Osteoblast (primary cell): Measurements from ENCODE around the gene SECISBP2L. TPM values are rescaled to one million over a fixed set of nuclear protein-coding genes. Genes with fewer than 3 reads are reported as not detected.

Experiments
- DNase-seq: peaks from one replicate; pipeline ENCODE4 v3.0.0; 2011; ENCODE audit warnings: low spot score, mixed read lengths; ENCODE audit not compliant: insufficient read length; ENCODE audit errors: missing footprints
- H2AFZ ChIP-seq: 2 replicates; pipeline ENCODE4 v1.6.0; 2011; ENCODE audit warnings: mild to moderate bottlenecking, low read length
- H3K27ac ChIP-seq: 2 replicates; pipeline ENCODE4 v1.5.1; 2011; ENCODE audit warnings: mild to moderate bottlenecking, low read depth, low read length, moderate library complexity
- H3K27me3 ChIP-seq: 2 replicates; pipeline ENCODE4 v1.6.0; 2012; ENCODE audit warnings: mild to moderate bottlenecking, control low read depth, inconsistent platforms, low read length, moderate library complexity; ENCODE audit not compliant: insufficient read depth
- H3K36me3 ChIP-seq: 2 replicates; pipeline ENCODE4 v1.5.1; 2011; ENCODE audit warnings: mild to moderate bottlenecking, low read length, control low read depth, moderate library complexity; ENCODE audit not compliant: insufficient read depth
- H3K4me1 ChIP-seq: 2 replicates; pipeline ENCODE4 v1.5.1; 2011; ENCODE audit warnings: mild to moderate bottlenecking, low read length, control low read depth, moderate library complexity; ENCODE audit not compliant: insufficient read depth
- H3K4me2 ChIP-seq: 2 replicates; pipeline ENCODE4 v1.6.0; 2011; ENCODE audit warnings: mild to moderate bottlenecking, low read length; ENCODE audit not compliant: insufficient read depth
- H3K4me3 ChIP-seq: fragments of 200-600 bp; sonication (generic); 3 replicates; pipeline ENCODE4 v1.5.1; 2012; ENCODE audit warnings: mild to moderate bottlenecking, low read length, inconsistent platforms; ENCODE audit not compliant: insufficient read depth
- H3K79me2 ChIP-seq: 2 replicates; pipeline ENCODE4 v1.6.0; 2012; ENCODE audit warnings: mild to moderate bottlenecking, low read length, control low read depth, inconsistent platforms; ENCODE audit not compliant: insufficient read depth
- H3K9me3 ChIP-seq: 2 replicates; pipeline ENCODE4 v1.5.1; 2011; ENCODE audit warnings: low read depth, low read length, control low read depth
- H4K20me1 ChIP-seq: 2 replicates; pipeline ENCODE4 v1.6.0; 2012; ENCODE audit warnings: mild to moderate bottlenecking, low read length, control low read depth; ENCODE audit not compliant: insufficient read depth
- CTCF ChIP-seq: IDR thresholded peaks from 2 replicates; pipeline ENCODE4 v1.5.1; 2011; ENCODE audit warnings: mild to moderate bottlenecking, low read depth, low read length, moderate library complexity; ENCODE audit errors: extremely low read depth
- total RNA-seq: library from RNA; depleted of rRNA; stranded (reverse); fragments of >200 nt; gene quantifications from 2 replicates; pipeline ENCODE4 v1.2.3, GENCODE V29; 2012

The SECISBP2L gene
- total RNA-seq, 1 donor = 42.3 TPM

GRCh38 chr15:49062900-49063299 lies 16.7 kb upstream of the SECISBP2L start:
- Histone ChIP-seq H3K27me3 (no peaks in the 10 kb centered on the region), H3K36me3 (no peaks in the 10 kb centered on the region), H3K79me2 (no peaks in the 10 kb centered on the region), H3K27ac (no peak overlapping the region), H3K4me1 (peaks cover 8% of the 10 kb centered on the region), H2AFZ (peak overlapping the region; percentile 69), H3K9me3 (no peaks in the 10 kb centered on the region), H3K4me3 (no peak overlapping the region), H3K4me2 (no peak overlapping the region), H4K20me1 (no peaks in the 10 kb centered on the region)
- TF ChIP-seq CTCF = no peak
- DNase-seq = no peak

GRCh38 chr15:49060710-49061495 lies 14.7 kb upstream of the SECISBP2L start:
- H3K27me3 ChIP-seq = no peaks in the 10 kb centered on the region
- H3K4me1 ChIP-seq = peaks cover 8% of the 10 kb centered on the region
- no peak overlapping the region for H3K27ac ChIP-seq
- H4K20me1 ChIP-seq = no peaks in the 10 kb centered on the region
- no peak overlapping the region for H3K4me3 ChIP-seq
- H3K9me3 ChIP-seq = no peaks in the 10 kb centered on the region
- TF ChIP-seq CTCF = no peak
- H3K79me2 ChIP-seq = no peaks in the 10 kb centered on the region
- H3K36me3 ChIP-seq = no peaks in the 10 kb centered on the region
- peak overlapping the region; percentile 29 for H2AFZ ChIP-seq
- peak; percentile 48 for DNase-seq
- H3K4me2 ChIP-seq = no peak overlapping the region

- Histone ChIP-seq H2AFZ (no peak overlapping the region), H3K9me3 (no peaks in the 10 kb centered on the region), H3K36me3 (no peaks in the 10 kb centered on the region), H3K27ac (no peak overlapping the region), H3K4me2 (no peak overlapping the region), H4K20me1 (no peaks in the 10 kb centered on the region), H3K4me3 (no peak overlapping the region), H3K4me1 (peaks cover 8% of the 10 kb centered on the region), H3K27me3 (no peaks in the 10 kb centered on the region), H3K79me2 (no peaks in the 10 kb centered on the region)
- no peak for TF ChIP-seq CTCF
- DNase-seq = no peak
Measured at GRCh38 chr15:49059491-49059890, 13.2 kb upstream of the SECISBP2L start.

- Histone ChIP-seq H3K27me3 (no peaks in the 10 kb centered on the region), H3K79me2 (no peaks in the 10 kb centered on the region), H3K9me3 (no peaks in the 10 kb centered on the region), H3K4me3 (no peak overlapping the region), H3K4me2 (no peak overlapping the region), H3K36me3 (no peaks in the 10 kb centered on the region), H3K27ac (no peak overlapping the region), H2AFZ (peak overlapping the region; percentile 0), H3K4me1 (peaks cover 8% of the 10 kb centered on the region), H4K20me1 (no peaks in the 10 kb centered on the region)
- no peak for DNase-seq
- no peak for TF ChIP-seq CTCF
Measured at GRCh38 chr15:49058559-49058958, 12.3 kb upstream of the SECISBP2L start.
